ENCODE measurements around the gene GRM8. TPM values are rescaled to one million over a fixed set of nuclear protein-coding genes. Genes with fewer than 3 reads are reported as not detected.

The GRM8 gene
- total and polyA plus RNA-seq, 9 of the 15 experiments (the other 6 are each of a cell fraction or from before 2014, with no cell fraction given), result 0.13 TPM; not detected in 7

DNA sequence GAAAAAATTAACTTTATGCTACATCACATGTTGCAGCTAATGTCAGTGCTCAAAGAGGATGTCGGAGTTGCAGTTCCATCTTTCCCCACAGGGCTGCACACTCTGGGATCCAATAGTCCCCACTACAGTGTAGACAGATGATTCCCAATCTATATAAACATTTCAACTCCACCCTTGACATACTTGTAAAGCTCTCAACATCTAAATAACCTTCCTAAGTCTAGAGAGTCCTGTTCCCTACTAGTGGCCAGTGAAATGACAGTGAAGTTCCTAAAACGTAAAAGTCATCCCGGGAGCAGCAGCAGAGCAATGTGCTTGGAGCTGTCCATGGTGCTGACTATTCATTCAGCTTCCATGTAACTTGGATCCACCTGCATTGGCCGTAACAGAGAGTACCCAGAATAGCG is 145.1 kb downstream of the GRM8 start (continued):
- TF ChIP-seq JUND (IDR thresholded peaks at IDR 0.05; ENCODE audit: borderline replicate concordance, low read depth, low read length) (no peak), JUND (tag; IDR thresholded peaks at IDR 0.05; ENCODE audit: borderline replicate concordance, low read depth, low read length) (peak; percentile 61; the same call in 1 of the 3 replicates), ZNF239 (CRISPR knock-in tag; IDR thresholded peaks at IDR 0.05) (peak; percentile 65), KLF10 (CRISPR knock-in tag; IDR thresholded peaks at IDR 0.05) (no peak), SFPQ (IDR thresholded peaks at IDR 0.05; ENCODE audit: low read depth, low read length) (no peak), KLF6 (CRISPR knock-in tag; IDR thresholded peaks at IDR 0.05; ENCODE audit: borderline replicate concordance) (no peak), U2AF2 (optimal IDR thresholded peaks at IDR 0.05; ENCODE audit: low read depth, low read length) (no peak), PHTF2 (CRISPR knock-in tag; IDR thresholded peaks at IDR 0.05) (no peak), ZNF584 (CRISPR knock-in tag; IDR thresholded peaks at IDR 0.05; ENCODE audit: low read depth) (0 out of 2 replicates have a peak, but pooled peaks have one; percentile 68), NCOA1 (IDR thresholded peaks at IDR 0.05; ENCODE audit: low read depth) (peak; percentile 76), ZC3H4 (CRISPR knock-in tag; IDR thresholded peaks at IDR 0.05; ENCODE audit: borderline replicate concordance) (no peak), ZNF316 (IDR thresholded peaks at IDR 0.05) (no peak), NUFIP1 (IDR thresholded peaks at IDR 0.05; ENCODE audit: partially characterized antibody) (no peak), ADNP (tag; IDR thresholded peaks at IDR 0.05) (no peak), STAT5B (CRISPR knock-in tag; IDR thresholded peaks at IDR 0.05) (no peak), PTRF (tag; IDR thresholded peaks at IDR 0.05) (no peak), CBFA2T3 (IDR thresholded peaks at IDR 0.05) (no peak), HSF4 (CRISPR knock-in tag; IDR thresholded peaks at IDR 0.05; ENCODE audit: borderline replicate concordance) (no peak), ZNF551 (CRISPR knock-in tag; IDR thresholded peaks at IDR 0.05) (no peak), CHD2 (IDR thresholded peaks at IDR 0.05; ENCODE audit: low read depth, low read length) (no peak), FOS (IDR thresholded peaks at IDR 0.05; ENCODE audit: extremely low read depth, insufficient read length) (no peak), IFI16 (CRISPR knock-in tag; IDR thresholded peaks at IDR 0.05) (no peak)
- TF ChIP-seq, protein P1, sequence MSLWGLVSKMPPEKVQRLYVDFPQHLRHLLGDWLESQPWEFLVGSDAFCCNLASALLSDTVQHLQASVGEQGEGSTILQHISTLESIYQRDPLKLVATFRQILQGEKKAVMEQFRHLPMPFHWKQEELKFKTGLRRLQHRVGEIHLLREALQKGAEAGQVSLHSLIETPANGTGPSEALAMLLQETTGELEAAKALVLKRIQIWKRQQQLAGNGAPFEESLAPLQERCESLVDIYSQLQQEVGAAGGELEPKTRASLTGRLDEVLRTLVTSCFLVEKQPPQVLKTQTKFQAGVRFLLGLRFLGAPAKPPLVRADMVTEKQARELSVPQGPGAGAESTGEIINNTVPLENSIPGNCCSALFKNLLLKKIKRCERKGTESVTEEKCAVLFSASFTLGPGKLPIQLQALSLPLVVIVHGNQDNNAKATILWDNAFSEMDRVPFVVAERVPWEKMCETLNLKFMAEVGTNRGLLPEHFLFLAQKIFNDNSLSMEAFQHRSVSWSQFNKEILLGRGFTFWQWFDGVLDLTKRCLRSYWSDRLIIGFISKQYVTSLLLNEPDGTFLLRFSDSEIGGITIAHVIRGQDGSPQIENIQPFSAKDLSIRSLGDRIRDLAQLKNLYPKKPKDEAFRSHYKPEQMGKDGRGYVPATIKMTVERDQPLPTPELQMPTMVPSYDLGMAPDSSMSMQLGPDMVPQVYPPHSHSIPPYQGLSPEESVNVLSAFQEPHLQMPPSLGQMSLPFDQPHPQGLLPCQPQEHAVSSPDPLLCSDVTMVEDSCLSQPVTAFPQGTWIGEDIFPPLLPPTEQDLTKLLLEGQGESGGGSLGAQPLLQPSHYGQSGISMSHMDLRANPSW (CRISPR knock-in tag; IDR thresholded peaks at IDR 0.05), result no peak
- TF ChIP-seq, protein P2, sequence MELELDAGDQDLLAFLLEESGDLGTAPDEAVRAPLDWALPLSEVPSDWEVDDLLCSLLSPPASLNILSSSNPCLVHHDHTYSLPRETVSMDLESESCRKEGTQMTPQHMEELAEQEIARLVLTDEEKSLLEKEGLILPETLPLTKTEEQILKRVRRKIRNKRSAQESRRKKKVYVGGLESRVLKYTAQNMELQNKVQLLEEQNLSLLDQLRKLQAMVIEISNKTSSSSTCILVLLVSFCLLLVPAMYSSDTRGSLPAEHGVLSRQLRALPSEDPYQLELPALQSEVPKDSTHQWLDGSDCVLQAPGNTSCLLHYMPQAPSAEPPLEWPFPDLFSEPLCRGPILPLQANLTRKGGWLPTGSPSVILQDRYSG (tag; conservative IDR thresholded peaks at IDR 0.05; ENCODE audit: low read depth), result peak; percentile 90
- TF ChIP-seq, protein P3, sequence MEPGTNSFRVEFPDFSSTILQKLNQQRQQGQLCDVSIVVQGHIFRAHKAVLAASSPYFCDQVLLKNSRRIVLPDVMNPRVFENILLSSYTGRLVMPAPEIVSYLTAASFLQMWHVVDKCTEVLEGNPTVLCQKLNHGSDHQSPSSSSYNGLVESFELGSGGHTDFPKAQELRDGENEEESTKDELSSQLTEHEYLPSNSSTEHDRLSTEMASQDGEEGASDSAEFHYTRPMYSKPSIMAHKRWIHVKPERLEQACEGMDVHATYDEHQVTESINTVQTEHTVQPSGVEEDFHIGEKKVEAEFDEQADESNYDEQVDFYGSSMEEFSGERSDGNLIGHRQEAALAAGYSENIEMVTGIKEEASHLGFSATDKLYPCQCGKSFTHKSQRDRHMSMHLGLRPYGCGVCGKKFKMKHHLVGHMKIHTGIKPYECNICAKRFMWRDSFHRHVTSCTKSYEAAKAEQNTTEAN (CRISPR knock-in tag; IDR thresholded peaks at IDR 0.05), result no peak

Data from K562 (cell line).